Activated B cell treated with CpG ODN at 0.5 μM for 24 hours (primary cell): Measurements from ENCODE around the gene ENAH. TPM values are rescaled to one million over a fixed set of nuclear protein-coding genes. Genes with fewer than 3 reads are reported as not detected.

ENCODE experiments used
- ATAC-seq: fragments of 200-7000 bp; cut with Tn5 transposase; one replicate; pipeline ENCODE4 v1.10.0; 2021; ENCODE audit warnings: low read depth, mild to moderate bottlenecking, moderate library complexity
- CTCF ChIA-PET: fragments of 350-600 bp; sonication (Branson Sonifier 250); formaldehyde crosslinking; loops from one replicate; lab custom pipeline; 2021; ENCODE audit warnings: antibody characterized with exemption; lab: Charles Lee
- POLR2A ChIA-PET: fragments of 350-600 bp; sonication (Branson Sonifier 250); formaldehyde crosslinking; loops from one replicate; lab custom pipeline; 2021; ENCODE audit warnings: antibody characterized with exemption; lab: Charles Lee
- DNase-seq: peaks from one replicate; pipeline ENCODE4 v3.0.0; 2022
- H3K27ac Mint-ChIP-seq: one replicate; pipeline ENCODE4 v1.8.0; 2020; ENCODE audit warnings: mixed read lengths
- H3K27me3 Mint-ChIP-seq: one replicate; pipeline ENCODE4 v1.8.0; 2021; ENCODE audit warnings: mixed read lengths
- H3K36me3 Mint-ChIP-seq: one replicate; pipeline ENCODE4 v1.8.0; 2021; ENCODE audit warnings: low read depth, mixed read lengths
- H3K4me1 Mint-ChIP-seq: one replicate; pipeline ENCODE4 v1.8.0; 2021; ENCODE audit warnings: mixed read lengths
- H3K4me3 Mint-ChIP-seq: one replicate; pipeline ENCODE4 v1.8.0; 2020; ENCODE audit warnings: mild to moderate bottlenecking, mixed read lengths
- H3K9me3 Mint-ChIP-seq: one replicate; pipeline ENCODE4 v1.8.0; 2020; ENCODE audit warnings: mixed read lengths
- CTCF ChIP-seq: fragments of 200-600 bp; IDR thresholded peaks from one replicate; pipeline ENCODE4 v1.8.0; 2022; ENCODE audit warnings: antibody characterized with exemption, mild to moderate bottlenecking
- intact Hi-C: fragments of 100-400 bp; cut with micrococcal nuclease; formaldehyde crosslinking; loops from one replicate; pipeline ENCODE4 v1.15.1; 2024
- total RNA-seq: library from RNA; stranded (reverse); gene quantifications from 2 replicates; pipeline ENCODE4 v1.2.3, GENCODE V29; 2022

Gene ENAH
- total RNA-seq, 1 donor from 2014 or later, result 1.2 TPM

DNA sequence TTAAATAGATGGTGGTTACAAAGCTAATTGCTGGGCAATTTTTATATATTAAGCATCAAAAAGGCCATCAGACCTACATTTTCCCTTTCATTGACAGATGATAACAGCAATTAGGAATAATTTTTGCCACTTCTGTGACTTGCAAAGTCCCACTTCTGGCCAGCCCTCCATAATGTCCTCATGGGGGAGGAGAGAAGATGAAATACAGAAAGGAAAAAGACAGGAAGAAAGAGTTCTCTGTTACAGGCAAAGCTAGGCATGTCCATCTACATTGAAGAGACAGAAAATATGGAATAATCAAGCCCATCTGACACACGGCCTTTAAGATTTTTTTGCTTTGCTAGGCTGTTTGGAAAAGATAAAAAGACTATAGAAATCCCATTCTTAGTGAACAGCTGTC, 108.0 kb downstream of the ENAH start:
- Mint-ChIP-seq H3K9me3 (no peaks in the 10 kb centered on the region), H3K4me3 (no peak overlapping the region), H3K27ac (no peak overlapping the region), H3K27me3 (no peaks in the 10 kb centered on the region), H3K36me3 (no peaks in the 10 kb centered on the region), H3K4me1 (peaks cover 2% of the 10 kb centered on the region)
- intact Hi-C loops, result no loop called here
- POLR2A ChIA-PET, result no interaction called here
- TF ChIP-seq CTCF, result no peak
- ATAC-seq (no peak), DNase-seq (no peak)
- CTCF ChIA-PET, result interaction anchor here (1.5 kb wide), 1 partner anchor 10 kb away, joined by 3 read pairs; no protein-coding TSS in a partner anchor

DNA sequence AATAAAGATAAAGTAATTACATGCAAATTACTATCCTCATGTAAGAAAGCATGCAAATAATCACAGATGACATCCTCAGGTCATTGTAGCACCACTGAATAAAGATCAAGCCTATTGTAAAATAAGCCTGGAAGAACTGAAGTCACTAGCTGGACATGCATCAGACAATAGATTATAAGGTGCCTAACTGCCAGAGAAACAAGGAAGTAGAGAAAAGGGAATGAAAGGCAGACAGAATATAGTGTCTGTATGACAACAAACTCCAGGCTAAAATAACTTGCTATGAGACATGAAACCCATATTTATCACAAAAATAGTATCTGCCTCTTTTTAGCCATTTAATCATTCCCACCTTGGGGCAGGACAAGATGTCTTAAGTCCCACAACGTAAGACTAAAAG, 108.7 kb downstream of the ENAH start:
- Mint-ChIP-seq H3K27ac (no peak overlapping the region), H3K4me1 (peaks cover 8% of the 10 kb centered on the region), H3K36me3 (no peaks in the 10 kb centered on the region), H3K27me3 (no peaks in the 10 kb centered on the region), H3K9me3 (no peaks in the 10 kb centered on the region), H3K4me3 (no peak overlapping the region)
- ATAC-seq (no peak), DNase-seq (no peak)
- intact Hi-C loops, result no loop called here
- CTCF ChIA-PET, result interaction anchor here (1.5 kb wide), 1 partner anchor 9 kb away, joined by 3 read pairs; no protein-coding TSS in a partner anchor
- POLR2A ChIA-PET, result no interaction called here
- no peak for TF ChIP-seq CTCF

DNA sequence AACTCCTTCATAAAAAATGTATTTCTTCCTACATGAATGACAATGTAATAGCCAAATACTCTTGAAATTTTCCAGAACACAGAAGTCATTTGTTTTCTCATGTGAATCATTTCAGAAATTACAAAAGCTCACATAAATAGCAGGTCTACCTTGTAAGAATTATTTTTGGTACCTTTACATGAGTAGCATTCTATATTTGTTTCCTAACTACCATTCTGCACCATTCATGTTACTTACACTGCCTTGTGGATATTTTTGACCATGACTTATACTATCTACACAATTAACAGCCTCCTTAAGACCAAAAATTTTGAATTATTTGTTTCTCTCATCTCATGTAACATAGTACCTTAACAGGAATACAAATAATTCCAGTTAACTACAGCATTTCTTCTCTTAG, 109.6 kb downstream of the ENAH start:
- Mint-ChIP-seq H3K27ac (no peak overlapping the region), H3K27me3 (no peaks in the 10 kb centered on the region), H3K9me3 (no peaks in the 10 kb centered on the region), H3K4me1 (peaks cover 15% of the 10 kb centered on the region), H3K36me3 (no peaks in the 10 kb centered on the region), H3K4me3 (no peak overlapping the region)
- no peak for ATAC-seq
- intact Hi-C loops, result no loop called here
- CTCF ChIA-PET, result no interaction called here
- POLR2A ChIA-PET, result no interaction called here
- DNase-seq, result no peak
- TF ChIP-seq CTCF, result no peak

DNA sequence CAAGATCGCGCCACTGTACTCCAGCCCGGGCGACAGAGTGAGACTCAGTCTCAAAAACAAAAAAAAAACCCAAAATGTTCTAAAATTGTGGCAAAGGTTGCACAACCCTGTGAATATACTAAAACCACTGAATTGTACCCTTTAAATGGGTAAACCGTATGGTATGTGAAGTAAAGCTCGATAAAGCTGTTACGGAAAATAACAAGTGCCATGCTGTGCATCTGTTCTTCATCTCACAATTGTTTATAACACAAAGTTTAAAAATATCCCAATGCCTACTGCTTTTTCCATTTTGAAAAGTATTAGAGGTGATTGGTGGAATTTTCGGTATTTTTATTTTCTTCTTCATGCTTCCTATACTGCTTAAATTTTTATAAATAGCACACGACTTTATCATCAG, 111.5 kb downstream of the ENAH start:
- ChIA-PET CTCF (no interaction called here), POLR2A (no interaction called here)
- intact Hi-C loops, result no loop called here
- ATAC-seq (no peak), DNase-seq (no peak)
- Mint-ChIP-seq H3K4me1 (peaks cover 15% of the 10 kb centered on the region), H3K36me3 (no peaks in the 10 kb centered on the region), H3K27ac (no peak overlapping the region), H3K9me3 (no peaks in the 10 kb centered on the region), H3K4me3 (no peak overlapping the region), H3K27me3 (no peaks in the 10 kb centered on the region)
- TF ChIP-seq CTCF, result no peak

DNA sequence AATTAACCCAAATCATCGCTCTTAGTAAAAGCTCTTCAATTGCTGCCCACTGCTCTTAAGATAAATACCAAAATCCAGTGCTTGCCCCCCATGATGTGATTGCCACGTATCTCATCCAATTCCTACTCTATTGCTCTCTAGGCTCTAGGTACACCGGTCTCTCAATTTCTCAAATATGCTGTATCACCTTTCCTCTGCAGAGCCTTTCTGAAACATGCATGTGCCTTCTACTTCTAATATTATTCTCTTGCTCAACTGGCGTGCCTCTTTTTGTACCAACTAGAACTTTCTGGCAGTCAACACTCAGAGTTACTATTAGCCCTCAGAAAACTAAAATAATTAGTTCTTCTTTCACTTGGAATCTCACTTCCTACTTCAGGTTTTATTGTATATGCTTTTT, 113.3 kb downstream of the ENAH start:
- Mint-ChIP-seq H3K27me3 (peaks cover 4% of the 10 kb centered on the region), H3K4me3 (no peak overlapping the region), H3K36me3 (no peaks in the 10 kb centered on the region), H3K9me3 (no peaks in the 10 kb centered on the region), H3K27ac (peak overlapping the region; percentile 18), H3K4me1 (peaks cover 15% of the 10 kb centered on the region)
- TF ChIP-seq CTCF, result no peak
- ChIA-PET CTCF (no interaction called here), POLR2A (no interaction called here)
- ATAC-seq (no peak), DNase-seq (no peak)
- intact Hi-C loops, result no loop called here
